ENCODE data around the gene RNASEH2A. TPM values are rescaled to one million over a fixed set of nuclear protein-coding genes. Genes with fewer than 3 reads are reported as not detected.
"Not testable (repeated sequence)": the region's sequence is repeated elsewhere in the genome, so short reads cannot be mapped to it uniquely, and the experiment has no call there.

RNASEH2A gene
- total and polyA plus RNA-seq, 11 donors = 0.63 to 8.6 (median 4.0) TPM

DNA sequence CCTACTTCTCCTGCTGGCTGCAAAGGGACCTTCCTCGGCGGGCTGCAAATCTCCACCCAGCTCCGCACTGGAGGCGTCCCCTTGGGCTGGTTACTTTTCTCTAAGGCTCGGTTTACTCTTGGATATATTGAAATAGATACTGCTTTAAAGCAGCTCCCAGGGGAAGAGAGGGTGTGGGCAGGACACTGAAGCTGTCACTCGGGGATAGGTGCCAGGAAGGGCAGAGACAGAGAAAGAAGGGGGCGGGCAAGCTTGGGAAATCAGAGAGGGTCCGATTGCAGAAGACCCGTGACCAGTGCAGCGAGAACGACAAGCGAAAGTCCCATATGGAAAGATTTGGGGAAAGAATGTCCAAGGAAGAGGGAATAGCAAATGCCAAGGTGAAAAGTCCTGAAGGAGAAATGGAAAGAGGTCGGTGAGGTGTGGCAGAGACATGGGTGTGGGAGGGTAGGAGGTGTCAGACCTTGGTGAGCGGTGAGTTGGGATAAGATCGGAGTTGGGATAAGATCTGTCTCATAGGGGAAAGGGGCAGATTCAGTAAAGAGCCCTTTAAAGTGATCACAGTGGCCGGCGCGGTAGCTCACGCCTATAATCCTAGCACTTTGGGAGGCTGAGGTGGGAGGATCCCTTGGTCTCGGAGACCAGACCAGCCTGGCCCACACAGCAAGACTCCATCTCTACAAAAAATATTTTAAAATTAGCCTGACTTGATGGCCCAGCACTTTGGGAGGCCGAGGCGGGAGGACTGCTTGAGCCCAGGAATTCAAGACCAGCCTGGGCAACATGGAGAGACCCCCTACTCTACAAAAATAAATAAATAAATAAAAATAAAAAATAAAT, 3.9 kb upstream of the RNASEH2A start:
- Histone ChIP-seq H3K27me3 (peaks cover 0 to 6% (median 0%) of the 10 kb centered on the region in 9 donors), H3K4me1 (peaks cover 6 to 43% (median 26%) of the 10 kb centered on the region in 12 donors), H3K27ac (peak overlapping the region in 10 of 12 donors; percentile 74 to 97 (median 90)), H3K4me3 (peak overlapping the region; percentile 69 to 98 (median 92)), H3K9me3 (no peaks in the 10 kb centered on the region), H3K36me3 (peaks cover 0 to 31% (median 18%) of the 10 kb centered on the region in 9 donors)
- ATAC-seq = peak in 2 of 4 donors; percentile 1 to 9
- TF ChIP-seq POLR2A (IDR thresholded peaks at IDR 0.05) = no peak
- TF ChIP-seq, protein P1, sequence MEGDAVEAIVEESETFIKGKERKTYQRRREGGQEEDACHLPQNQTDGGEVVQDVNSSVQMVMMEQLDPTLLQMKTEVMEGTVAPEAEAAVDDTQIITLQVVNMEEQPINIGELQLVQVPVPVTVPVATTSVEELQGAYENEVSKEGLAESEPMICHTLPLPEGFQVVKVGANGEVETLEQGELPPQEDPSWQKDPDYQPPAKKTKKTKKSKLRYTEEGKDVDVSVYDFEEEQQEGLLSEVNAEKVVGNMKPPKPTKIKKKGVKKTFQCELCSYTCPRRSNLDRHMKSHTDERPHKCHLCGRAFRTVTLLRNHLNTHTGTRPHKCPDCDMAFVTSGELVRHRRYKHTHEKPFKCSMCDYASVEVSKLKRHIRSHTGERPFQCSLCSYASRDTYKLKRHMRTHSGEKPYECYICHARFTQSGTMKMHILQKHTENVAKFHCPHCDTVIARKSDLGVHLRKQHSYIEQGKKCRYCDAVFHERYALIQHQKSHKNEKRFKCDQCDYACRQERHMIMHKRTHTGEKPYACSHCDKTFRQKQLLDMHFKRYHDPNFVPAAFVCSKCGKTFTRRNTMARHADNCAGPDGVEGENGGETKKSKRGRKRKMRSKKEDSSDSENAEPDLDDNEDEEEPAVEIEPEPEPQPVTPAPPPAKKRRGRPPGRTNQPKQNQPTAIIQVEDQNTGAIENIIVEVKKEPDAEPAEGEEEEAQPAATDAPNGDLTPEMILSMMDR (IDR thresholded peaks at IDR 0.05) = no peak
- intact Hi-C loops (cut with DNase I) = loop anchor here in 3 of 10 donors (5.0 kb wide), 2 partner anchors 35 to 80 kb away; partner anchors contain the start of gene TNPO2 (in 2 of the 3)
- 41 to 45% (median 41%) methylated on average over 22 of the region's 22 CpGs for WGBS, 4 donors
- peak in 1 of 5 donors; percentile 32 for DNase-seq

DNA sequence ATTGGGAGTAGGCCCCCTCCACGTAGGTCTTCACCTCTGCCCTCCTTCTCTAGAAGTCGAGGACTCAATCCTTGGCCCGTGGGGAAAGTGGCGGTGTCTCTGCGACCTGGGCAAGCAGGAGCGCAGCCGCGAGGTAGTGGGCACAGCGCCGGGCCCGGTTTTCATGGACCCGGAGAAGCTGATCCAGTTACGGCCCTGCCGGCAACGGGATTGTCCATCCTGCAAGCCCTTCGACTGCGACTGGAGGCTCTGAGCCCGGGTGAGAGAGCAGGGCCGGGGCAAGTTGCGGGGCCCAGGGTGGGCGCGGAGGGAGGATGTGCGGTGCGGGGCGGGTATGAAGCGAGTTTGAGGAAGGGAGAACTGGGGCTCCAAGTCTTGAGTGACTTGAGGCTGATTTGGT, 2.3 kb upstream of the RNASEH2A start:
- peaks cover 0 to 6% (median 0%) of the 10 kb centered on the region in 9 donors for H3K27me3 ChIP-seq
- peaks cover 6 to 43% (median 26%) of the 10 kb centered on the region in 12 donors for H3K4me1 ChIP-seq
- H3K27ac ChIP-seq = no peak overlapping the region
- TF ChIP-seq, protein P1 (IDR thresholded peaks at IDR 0.05) = no peak
- no peak for TF ChIP-seq POLR2A (IDR thresholded peaks at IDR 0.05)
- peaks cover 0 to 16% (median 12%) of the 10 kb centered on the region in 9 donors for H3K36me3 ChIP-seq
- no peaks in the 10 kb centered on the region for H3K9me3 ChIP-seq
- DNase-seq (no peak), ATAC-seq (no peak)
- no peak overlapping the region for H3K4me3 ChIP-seq
- 91 to 95% (median 92%) methylated on average over 26 of the region's 26 CpGs for WGBS, 4 donors
- intact Hi-C loops (cut with DNase I) = loop anchor here in 3 of 10 donors (5.0 kb wide), 2 partner anchors 37 to 82 kb away; partner anchors contain the start of gene TNPO2 (in 2 of the 3)

DNA sequence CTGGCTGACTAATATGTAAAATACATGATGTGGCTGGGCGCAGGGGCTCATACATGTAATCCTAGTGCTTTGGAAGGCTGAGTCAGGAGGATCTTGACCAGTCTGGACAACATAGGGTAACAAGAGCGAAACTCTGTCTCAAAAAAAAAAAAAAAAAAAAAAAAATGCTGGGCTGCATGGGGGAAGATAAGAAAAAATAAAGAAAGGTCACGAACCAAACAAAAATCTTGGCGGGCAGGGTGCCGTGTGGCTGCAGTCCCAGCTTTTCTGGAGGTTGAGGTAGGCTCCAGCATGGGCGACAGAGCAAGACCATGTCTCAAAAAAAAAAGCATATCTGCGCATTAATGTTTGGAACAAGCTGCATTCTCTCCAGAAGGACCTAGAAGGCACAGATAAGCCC, 8.7 kb downstream of the RNASEH2A start:
- intact Hi-C loops (cut with DNase I) = no loop called here
- no peak overlapping the region for H3K4me3 ChIP-seq
- H3K27me3 ChIP-seq = no peaks in the 10 kb centered on the region
- DNase-seq (no peak), ATAC-seq (no peak)
- TF ChIP-seq POLR2A (IDR thresholded peaks at IDR 0.05) = no peak
- TF ChIP-seq, protein P1 (IDR thresholded peaks at IDR 0.05) = no peak
- no peaks in the 10 kb centered on the region for H3K9me3 ChIP-seq
- H3K36me3 ChIP-seq = peaks cover 0 to 27% (median 7%) of the 10 kb centered on the region in 9 donors
- H3K27ac ChIP-seq = no peak overlapping the region
- WGBS, 4 donors = 90 to 94% (median 94%) methylated on average over 7 of the region's 7 CpGs
- no peaks in the 10 kb centered on the region for H3K4me1 ChIP-seq

DNA sequence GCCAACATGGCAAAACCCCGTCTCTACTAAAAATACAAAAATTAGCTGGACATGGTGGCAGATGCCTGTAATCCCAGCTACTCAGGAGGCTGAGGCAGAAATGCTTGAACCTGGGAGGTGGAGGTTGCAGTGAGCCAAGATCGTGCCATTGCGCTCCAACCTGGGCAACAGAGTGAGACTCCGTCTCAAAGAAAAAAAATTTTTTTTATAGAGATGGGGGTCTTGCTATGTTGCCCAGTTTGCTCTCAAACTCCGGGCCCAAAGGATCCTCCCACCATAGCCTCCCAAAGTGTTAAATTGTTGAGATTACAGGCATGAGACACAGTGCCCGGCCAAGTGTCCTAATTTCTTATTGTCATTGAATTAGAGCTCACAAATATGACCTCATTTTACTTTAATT, 10.8 kb downstream of the RNASEH2A start:
- intact Hi-C loops (cut with DNase I); ATAC-seq; DNase-seq; H3K9me3 ChIP-seq; H3K27ac ChIP-seq; H3K27me3 ChIP-seq; H3K4me3 ChIP-seq; H3K4me1 ChIP-seq: not testable (repeated sequence)
- peaks cover 0 to 19% (median 4%) of the 10 kb centered on the region in 9 donors for H3K36me3 ChIP-seq
- WGBS, 4 donors = 93 to 95% (median 94%) methylated on average over 6 of the region's 6 CpGs

DNA sequence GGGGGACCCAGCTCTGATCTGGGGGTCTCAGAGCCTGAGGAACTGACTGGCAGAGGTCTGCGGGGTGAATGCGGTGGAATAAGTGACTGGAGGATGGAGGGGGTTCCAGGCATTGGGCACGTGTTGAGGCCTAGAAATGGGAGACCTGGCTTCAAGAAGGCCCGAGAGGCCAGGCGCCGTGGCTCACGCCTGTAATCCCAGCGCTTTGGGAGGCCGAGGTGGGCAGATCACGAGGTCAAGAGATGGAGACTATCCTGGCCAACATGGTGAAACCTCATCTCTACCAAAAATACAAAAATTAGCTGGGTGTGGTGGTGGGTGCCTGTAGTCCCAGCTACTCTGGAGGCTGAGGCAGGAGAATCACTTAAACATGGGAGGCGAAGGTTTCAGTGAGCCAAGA, 11.4 kb downstream of the RNASEH2A start:
- H3K27me3 ChIP-seq; H3K4me3 ChIP-seq; H3K4me1 ChIP-seq; H3K27ac ChIP-seq; ATAC-seq; DNase-seq; H3K9me3 ChIP-seq; intact Hi-C loops (cut with DNase I): not testable (repeated sequence)
- 89 to 94% (median 94%) methylated on average over 11 of the region's 11 CpGs for WGBS, 4 donors
- peaks cover 0 to 17% (median 3%) of the 10 kb centered on the region in 9 donors for H3K36me3 ChIP-seq

Measured in heart left ventricle (tissue), 16 donors.